ENCODE measurements around the gene RWDD2A.
"Not testable (repeated sequence)": the region's sequence is repeated elsewhere in the genome, so short reads cannot be mapped to it uniquely, and the experiment has no call there.

RWDD2A gene

DNA sequence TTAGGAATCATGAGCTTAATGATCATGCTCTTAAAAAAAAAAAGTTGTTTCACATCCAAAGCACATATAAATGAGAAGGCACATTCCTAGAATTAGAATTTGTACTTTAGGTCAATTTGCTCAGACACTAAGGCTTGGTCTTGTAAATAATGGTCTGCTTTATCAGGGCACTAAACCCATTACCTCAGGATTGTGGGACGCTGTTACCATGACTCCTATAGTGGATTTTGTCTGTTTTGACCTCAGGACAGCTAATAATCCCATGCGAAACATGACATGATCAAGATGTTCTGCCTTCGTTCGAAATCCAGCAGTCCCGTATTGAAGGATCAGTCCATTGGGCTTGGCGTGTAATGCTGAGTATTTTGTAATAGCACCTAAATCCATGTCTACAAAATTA, 2.5 kb upstream of the RWDD2A start:
- H2BK5ac ChIP-seq (ENCODE audit: low read depth, low read length, poor library complexity, severe bottlenecking), result no peak overlapping the region
- H3K9ac ChIP-seq (ENCODE audit: low read length), result no peak overlapping the region
- peaks cover 6% of the 10 kb centered on the region for H3K4me1 ChIP-seq (ENCODE audit: control insufficient read depth, insufficient read depth, low read depth, low read length)
- no peak overlapping the region for H3K23ac ChIP-seq (ENCODE audit: low read length in 2 of 2)
- no peak overlapping the region for H2AK5ac ChIP-seq (ENCODE audit: low read length, severe bottlenecking)
- peak; percentile 82 for DNase-seq
- no peak overlapping the region for H3K18ac ChIP-seq (ENCODE audit: low read depth in 1 of 2, low read length in 2 of 2)
- H2BK12ac ChIP-seq (ENCODE audit: low read length in 2 of 2), result no peak overlapping the region
- H3K27ac ChIP-seq (ENCODE audit: low read length, poor library complexity, severe bottlenecking), result no peak overlapping the region
- H3K79me1 ChIP-seq (replicated peaks; ENCODE audit: low read length, poor library complexity, severe bottlenecking), result peaks cover 19% of the 10 kb centered on the region
- H3K27me3 ChIP-seq (ENCODE audit: control insufficient read depth in 1 of 2, insufficient read depth in 1 of 2, low read length in 2 of 2), result no peaks in the 10 kb centered on the region
- no peak overlapping the region for H2AFZ ChIP-seq (ENCODE audit: low read depth, low read length)
- no peak overlapping the region for H3K14ac ChIP-seq (ENCODE audit: low read length in 2 of 2)
- H4K91ac ChIP-seq (ENCODE audit: low read length), result no peak overlapping the region
- WGBS, result 89% methylated on average over 6 of the region's 6 CpGs
- no peak overlapping the region for H3K4ac ChIP-seq (ENCODE audit: low read depth in 1 of 2, low read length in 2 of 2)
- no peaks in the 10 kb centered on the region for H3K9me3 ChIP-seq (ENCODE audit: control insufficient read depth, low read length)
- H3K36me3 ChIP-seq (ENCODE audit: control insufficient read depth in 1 of 2, insufficient read depth in 2 of 2, low read depth in 1 of 2, low read length in 2 of 2), result peaks cover 7 to 59% of the 10 kb centered on the region in 2 experiments
- no peak overlapping the region for H2BK120ac ChIP-seq (ENCODE audit: low read depth, low read length)
- H3K4me2 ChIP-seq (ENCODE audit: low read length, poor library complexity, severe bottlenecking), result no peak overlapping the region
- H4K8ac ChIP-seq (ENCODE audit: low read length), result no peak overlapping the region
- no peak overlapping the region for H3K4me3 ChIP-seq (ENCODE audit: insufficient read depth in 1 of 2, low read depth in 1 of 2, low read length in 2 of 2)
- no peak overlapping the region for H2BK15ac ChIP-seq (ENCODE audit: low read depth, poor library complexity, severe bottlenecking)

GRCh38 chr6:83191974-83192373, 1.2 kb upstream of the RWDD2A start:
- not testable (repeated sequence) for H4K8ac ChIP-seq (ENCODE audit: low read length); H3K4me1 ChIP-seq (ENCODE audit: control insufficient read depth, insufficient read depth, low read depth, low read length); H2AFZ ChIP-seq (ENCODE audit: low read depth, low read length); H3K27ac ChIP-seq (ENCODE audit: low read length, poor library complexity, severe bottlenecking); H2BK120ac ChIP-seq (ENCODE audit: low read depth, low read length); H2BK5ac ChIP-seq (ENCODE audit: low read depth, low read length, poor library complexity, severe bottlenecking); H4K91ac ChIP-seq (ENCODE audit: low read length); H3K23ac ChIP-seq (ENCODE audit: low read length in 2 of 2); H3K14ac ChIP-seq (ENCODE audit: low read length in 2 of 2); H2BK15ac ChIP-seq (ENCODE audit: low read depth, poor library complexity, severe bottlenecking); H3K18ac ChIP-seq (ENCODE audit: low read depth in 1 of 2, low read length in 2 of 2); DNase-seq; H3K9me3 ChIP-seq (ENCODE audit: control insufficient read depth, low read length); H3K27me3 ChIP-seq (ENCODE audit: control insufficient read depth in 1 of 2, insufficient read depth in 1 of 2, low read length in 2 of 2); H2AK5ac ChIP-seq (ENCODE audit: low read length, severe bottlenecking)
- Histone ChIP-seq H3K4me2 (ENCODE audit: low read length, poor library complexity, severe bottlenecking) (peak overlapping the region; percentile 61), H3K9ac (ENCODE audit: low read length) (peak overlapping the region; percentile 94), H3K79me1 (replicated peaks; ENCODE audit: low read length, poor library complexity, severe bottlenecking) (peaks cover 15% of the 10 kb centered on the region), H3K36me3 (ENCODE audit: control insufficient read depth in 1 of 2, insufficient read depth in 2 of 2, low read depth in 1 of 2, low read length in 2 of 2) (peaks cover 2 to 57% of the 10 kb centered on the region in 2 experiments), H2BK12ac (ENCODE audit: low read length in 2 of 2) (peak overlapping the region in 1 of 2 experiments; percentile 42), H3K4me3 (ENCODE audit: insufficient read depth in 1 of 2, low read depth in 1 of 2, low read length in 2 of 2) (peak overlapping the region; percentile 12 to 95), H3K4ac (ENCODE audit: low read depth in 1 of 2, low read length in 2 of 2) (peak overlapping the region in 1 of 2 experiments; percentile 16)
- WGBS, result 93% methylated on average over 18 of the region's 18 CpGs

DNA sequence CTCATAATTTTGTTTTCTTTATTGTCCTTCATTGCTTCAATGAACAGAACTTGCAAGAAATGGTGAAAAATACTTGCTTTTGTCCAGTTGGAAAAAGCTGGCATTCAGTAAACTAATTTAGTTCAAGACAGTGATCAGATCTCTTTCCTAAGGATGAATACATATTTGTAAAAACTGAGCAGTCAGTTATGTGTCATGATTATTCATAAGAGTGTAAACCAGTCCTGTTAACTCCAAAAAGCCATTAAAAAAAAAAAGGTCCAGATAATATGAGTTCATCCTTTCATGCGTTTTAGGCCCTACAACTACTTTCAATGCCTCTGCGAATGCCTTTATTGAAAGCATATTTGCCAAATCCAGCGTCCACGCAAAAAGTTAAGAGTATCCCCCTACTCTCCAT, 701 bp upstream of the RWDD2A start:
- H3K27me3 ChIP-seq (ENCODE audit: control insufficient read depth in 1 of 2, insufficient read depth in 1 of 2, low read length in 2 of 2), result no peaks in the 10 kb centered on the region

DNA sequence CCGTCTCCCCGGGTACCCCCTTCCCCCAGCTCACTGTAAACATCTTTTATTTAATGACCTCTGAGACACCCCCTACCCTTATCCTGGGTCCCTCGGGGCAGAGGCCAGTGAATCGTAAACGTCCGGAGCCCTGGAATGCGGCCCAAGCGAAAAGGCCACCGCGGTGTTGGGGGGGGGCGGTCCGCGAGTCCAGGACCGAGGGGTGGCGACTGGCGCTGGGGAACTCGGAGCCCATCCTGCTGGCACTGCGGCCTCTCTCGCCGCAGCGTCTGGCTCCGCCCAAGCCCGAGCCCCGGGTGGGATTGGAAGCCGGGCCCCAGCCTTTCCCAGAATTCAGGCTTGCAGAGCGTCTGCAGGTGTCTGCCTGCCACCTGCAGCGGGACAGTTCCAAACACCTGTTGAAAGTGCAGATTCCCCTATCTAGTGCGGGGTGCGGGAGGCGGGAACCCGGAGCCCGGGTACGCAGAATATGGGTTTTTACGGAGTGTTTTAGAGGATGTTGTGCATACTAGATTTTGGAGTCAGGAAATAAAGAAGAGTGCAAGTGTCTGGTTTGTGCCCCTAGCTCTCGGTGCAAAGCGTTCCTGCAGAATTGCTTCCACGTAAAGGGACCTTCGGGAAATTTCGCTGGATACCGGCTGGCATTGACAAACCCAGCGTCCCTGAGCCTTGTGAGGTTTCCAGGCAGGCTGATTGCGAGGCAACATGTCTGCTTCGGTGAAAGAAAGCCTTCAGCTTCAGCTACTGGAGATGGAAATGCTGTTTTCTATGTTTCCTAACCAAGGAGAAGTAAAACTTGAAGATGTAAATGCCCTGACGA, 800 bp downstream of the RWDD2A start:
- Histone ChIP-seq H2AFZ (ENCODE audit: low read depth, low read length) (peak overlapping the region; percentile 76), H3K27ac (ENCODE audit: low read length, poor library complexity, severe bottlenecking) (no peak overlapping the region), H3K4me3 (ENCODE audit: insufficient read depth in 1 of 2, low read depth in 1 of 2, low read length in 2 of 2) (peak overlapping the region; percentile 95 to 97), H2BK5ac (ENCODE audit: low read depth, low read length, poor library complexity, severe bottlenecking) (peak overlapping the region; percentile 62), H3K79me1 (replicated peaks; ENCODE audit: low read length, poor library complexity, severe bottlenecking) (peaks cover 16% of the 10 kb centered on the region), H3K27me3 (ENCODE audit: control insufficient read depth in 1 of 2, insufficient read depth in 1 of 2, low read length in 2 of 2) (no peaks in the 10 kb centered on the region), H3K4ac (ENCODE audit: low read depth in 1 of 2, low read length in 2 of 2) (peak overlapping the region in 1 of 2 experiments; percentile 47), H2BK120ac (ENCODE audit: low read depth, low read length) (no peak overlapping the region), H2AK5ac (ENCODE audit: low read length, severe bottlenecking) (no peak overlapping the region), H4K8ac (ENCODE audit: low read length) (peak overlapping the region; percentile 55), H3K23ac (ENCODE audit: low read length in 2 of 2) (no peak overlapping the region), H3K18ac (ENCODE audit: low read depth in 1 of 2, low read length in 2 of 2) (peak overlapping the region; percentile 87 to 88), H3K4me2 (ENCODE audit: low read length, poor library complexity, severe bottlenecking) (peak overlapping the region; percentile 99), H3K9me3 (ENCODE audit: control insufficient read depth, low read length) (no peaks in the 10 kb centered on the region), H2BK15ac (ENCODE audit: low read depth, poor library complexity, severe bottlenecking) (no peak overlapping the region), H3K14ac (ENCODE audit: low read length in 2 of 2) (no peak overlapping the region), H4K91ac (ENCODE audit: low read length) (no peak overlapping the region), H3K9ac (ENCODE audit: low read length) (peak overlapping the region; percentile 94), H3K4me1 (ENCODE audit: control insufficient read depth, insufficient read depth, low read depth, low read length) (peaks cover 9% of the 10 kb centered on the region), H3K36me3 (ENCODE audit: control insufficient read depth in 1 of 2, insufficient read depth in 2 of 2, low read depth in 1 of 2, low read length in 2 of 2) (peaks cover 5 to 50% of the 10 kb centered on the region in 2 experiments), H2BK12ac (ENCODE audit: low read length in 2 of 2) (no peak overlapping the region)
- peak; percentile 59 for DNase-seq
- WGBS, result 2% methylated on average over 42 of the region's 44 CpGs

More for the DNA sequence above, 701 bp upstream of the RWDD2A start:
- H3K14ac ChIP-seq (ENCODE audit: low read length in 2 of 2), result peak overlapping the region in 1 of 2 experiments; percentile 99
- no peak overlapping the region for H2AFZ ChIP-seq (ENCODE audit: low read depth, low read length)
- H2BK120ac ChIP-seq (ENCODE audit: low read depth, low read length), result peak overlapping the region; percentile 64
- peak overlapping the region; percentile 79 to 93 for H3K18ac ChIP-seq (ENCODE audit: low read depth in 1 of 2, low read length in 2 of 2)
- peaks cover 17% of the 10 kb centered on the region for H3K79me1 ChIP-seq (replicated peaks; ENCODE audit: low read length, poor library complexity, severe bottlenecking)
- peak overlapping the region; percentile 61 for H3K4me2 ChIP-seq (ENCODE audit: low read length, poor library complexity, severe bottlenecking)
- no peak overlapping the region for H3K23ac ChIP-seq (ENCODE audit: low read length in 2 of 2)
- H2BK12ac ChIP-seq (ENCODE audit: low read length in 2 of 2), result no peak overlapping the region
- no peak overlapping the region for H4K8ac ChIP-seq (ENCODE audit: low read length)
- no peaks in the 10 kb centered on the region for H3K9me3 ChIP-seq (ENCODE audit: control insufficient read depth, low read length)
- peaks cover 3 to 58% of the 10 kb centered on the region in 2 experiments for H3K36me3 ChIP-seq (ENCODE audit: control insufficient read depth in 1 of 2, insufficient read depth in 2 of 2, low read depth in 1 of 2, low read length in 2 of 2)
- H3K4me3 ChIP-seq (ENCODE audit: insufficient read depth in 1 of 2, low read depth in 1 of 2, low read length in 2 of 2), result peak overlapping the region; percentile 95 to 97
- H3K9ac ChIP-seq (ENCODE audit: low read length), result peak overlapping the region; percentile 94
- H3K27ac ChIP-seq (ENCODE audit: low read length, poor library complexity, severe bottlenecking), result peak overlapping the region; percentile 34
- WGBS, result 2% methylated on average over 4 of the region's 4 CpGs
- no peak overlapping the region for H2AK5ac ChIP-seq (ENCODE audit: low read length, severe bottlenecking)
- DNase-seq, result peak; percentile 26
- no peak overlapping the region for H2BK15ac ChIP-seq (ENCODE audit: low read depth, poor library complexity, severe bottlenecking)
- no peak overlapping the region for H4K91ac ChIP-seq (ENCODE audit: low read length)
- peaks cover 6% of the 10 kb centered on the region for H3K4me1 ChIP-seq (ENCODE audit: control insufficient read depth, insufficient read depth, low read depth, low read length)
- peak overlapping the region; percentile 39 to 92 for H3K4ac ChIP-seq (ENCODE audit: low read depth in 1 of 2, low read length in 2 of 2)
- H2BK5ac ChIP-seq (ENCODE audit: low read depth, low read length, poor library complexity, severe bottlenecking), result peak overlapping the region; percentile 81
